ENCODE data around the gene CEP290.

Gene CEP290

GRCh38 chr12:88062474-88062873, 79.4 kb downstream of the CEP290 start:
- DNase-seq (ENCODE audit: low spot score), result no peak
- POLR2A ChIA-PET (ENCODE audit: low non-redundant PET), result no interaction called here

GRCh38 chr12:88058719-88059077, 83.2 kb downstream of the CEP290 start:
- POLR2A ChIA-PET (ENCODE audit: low non-redundant PET), result no interaction called here
- no peak for DNase-seq (ENCODE audit: low spot score)
- CTCF ChIA-PET, result no interaction called here
- H3K27ac ChIP-seq, result no peak overlapping the region
- TF ChIP-seq CTCF (conservative IDR thresholded peaks at IDR 0.05; ENCODE audit: low read depth), result no peak

More at GRCh38 chr12:88062474-88062873, 79.4 kb downstream of the CEP290 start:
- no peak for TF ChIP-seq CTCF (conservative IDR thresholded peaks at IDR 0.05; ENCODE audit: low read depth)
- CTCF ChIA-PET, result no interaction called here
- H3K27ac ChIP-seq, result no peak overlapping the region

- ChIA-PET POLR2A (ENCODE audit: low non-redundant PET) (no interaction called here), CTCF (no interaction called here)
- no peak overlapping the region for H3K27ac ChIP-seq
- no peak for DNase-seq (ENCODE audit: low spot score)
- no peak for TF ChIP-seq CTCF (conservative IDR thresholded peaks at IDR 0.05; ENCODE audit: low read depth)
Observed at GRCh38 chr12:88057994-88058718, 83.7 kb downstream of the CEP290 start.

GRCh38 chr12:88056571-88056970, 85.3 kb downstream of the CEP290 start:
- POLR2A ChIA-PET (ENCODE audit: low non-redundant PET), result no interaction called here
- H3K27ac ChIP-seq, result no peak overlapping the region
- no peak for TF ChIP-seq CTCF (conservative IDR thresholded peaks at IDR 0.05; ENCODE audit: low read depth)
- CTCF ChIA-PET, result no interaction called here
- no peak for DNase-seq (ENCODE audit: low spot score)

- no peak for DNase-seq (ENCODE audit: low spot score)
- POLR2A ChIA-PET (ENCODE audit: low non-redundant PET), result no interaction called here
- no peak overlapping the region for H3K27ac ChIP-seq
- CTCF ChIA-PET, result interaction anchor here (0.6 kb wide), 3 partner anchors 31 to 1100 kb away, joined by 3 to 4 read pairs (median 4); no protein-coding TSS in a partner anchor
- TF ChIP-seq CTCF (conservative IDR thresholded peaks at IDR 0.05; ENCODE audit: low read depth), result peak; percentile 47
Observed at GRCh38 chr12:88052686-88053085, 89.2 kb downstream of the CEP290 start.

GRCh38 chr12:88044035-88044434, 97.9 kb downstream of the CEP290 start:
- CTCF ChIA-PET, result interaction anchor here (0.6 to 0.7 kb wide), 2 partner anchors 64 to 507 kb away, joined by 3 read pairs; no protein-coding TSS in a partner anchor

More at GRCh38 chr12:88044035-88044434, 97.9 kb downstream of the CEP290 start:
- H3K27ac ChIP-seq, result no peak overlapping the region
- TF ChIP-seq CTCF (conservative IDR thresholded peaks at IDR 0.05; ENCODE audit: low read depth), result no peak
- POLR2A ChIA-PET (ENCODE audit: low non-redundant PET), result no interaction called here
- DNase-seq (ENCODE audit: low spot score), result no peak

Data from RWPE1 (cell line).